ENCODE results near the gene ANKFY1. TPM values are rescaled to one million over a fixed set of nuclear protein-coding genes. Genes with fewer than 3 reads are reported as not detected.

The ANKFY1 gene
- polyA plus RNA-seq, 1 experiment: 43.5 TPM

DNA sequence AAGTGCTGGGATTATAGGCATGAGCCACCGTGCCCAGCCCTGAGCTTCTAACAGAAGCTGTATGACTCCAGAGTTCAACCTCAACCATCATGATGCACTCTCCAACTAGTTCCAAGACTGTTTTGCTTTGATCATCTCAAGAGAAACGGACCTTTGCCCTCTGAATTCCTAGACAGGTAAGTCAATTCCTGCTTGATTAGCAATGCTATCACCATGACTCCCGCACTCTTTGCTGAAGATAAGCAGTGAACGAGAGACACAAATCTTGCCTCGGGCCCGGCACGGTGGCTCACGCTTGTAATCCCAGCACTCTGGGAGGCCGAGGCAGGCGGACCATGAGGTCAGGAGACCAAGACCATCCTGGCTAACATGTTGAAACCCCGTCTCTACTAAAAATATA is 22.2 kb downstream of the ANKFY1 start:
- ChIA-PET CTCF (interaction anchor here (1.2 to 4.0 kb wide), 3 partner anchors 9 to 26 kb away, joined by 4 to 20 read pairs (median 4); no protein-coding TSS in a partner anchor), POLR2A (no interaction called here)
- Histone ChIP-seq H3K36me3 (ENCODE audit: control insufficient read depth, insufficient read depth, low read length) (peaks cover 5% of the 10 kb centered on the region), H3K27me3 (ENCODE audit: control insufficient read depth, insufficient read depth, low read length) (no peaks in the 10 kb centered on the region), H3K4me3 (ENCODE audit: low read depth, low read length) (no peak overlapping the region)
- no peak for DNase-seq (ENCODE audit: low read depth)
- TF ChIP-seq, protein P1, sequence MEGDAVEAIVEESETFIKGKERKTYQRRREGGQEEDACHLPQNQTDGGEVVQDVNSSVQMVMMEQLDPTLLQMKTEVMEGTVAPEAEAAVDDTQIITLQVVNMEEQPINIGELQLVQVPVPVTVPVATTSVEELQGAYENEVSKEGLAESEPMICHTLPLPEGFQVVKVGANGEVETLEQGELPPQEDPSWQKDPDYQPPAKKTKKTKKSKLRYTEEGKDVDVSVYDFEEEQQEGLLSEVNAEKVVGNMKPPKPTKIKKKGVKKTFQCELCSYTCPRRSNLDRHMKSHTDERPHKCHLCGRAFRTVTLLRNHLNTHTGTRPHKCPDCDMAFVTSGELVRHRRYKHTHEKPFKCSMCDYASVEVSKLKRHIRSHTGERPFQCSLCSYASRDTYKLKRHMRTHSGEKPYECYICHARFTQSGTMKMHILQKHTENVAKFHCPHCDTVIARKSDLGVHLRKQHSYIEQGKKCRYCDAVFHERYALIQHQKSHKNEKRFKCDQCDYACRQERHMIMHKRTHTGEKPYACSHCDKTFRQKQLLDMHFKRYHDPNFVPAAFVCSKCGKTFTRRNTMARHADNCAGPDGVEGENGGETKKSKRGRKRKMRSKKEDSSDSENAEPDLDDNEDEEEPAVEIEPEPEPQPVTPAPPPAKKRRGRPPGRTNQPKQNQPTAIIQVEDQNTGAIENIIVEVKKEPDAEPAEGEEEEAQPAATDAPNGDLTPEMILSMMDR (IDR thresholded peaks at IDR 0.05; ENCODE audit: insufficient read depth, low read depth, low read length): no peak

GRCh38 chr17:4236456-4236855 is 27.3 kb downstream of the ANKFY1 start:
- Histone ChIP-seq H3K27me3 (ENCODE audit: control insufficient read depth, insufficient read depth, low read length) (no peaks in the 10 kb centered on the region), H3K4me3 (ENCODE audit: low read depth, low read length) (no peak overlapping the region), H3K36me3 (ENCODE audit: control insufficient read depth, insufficient read depth, low read length) (peaks cover 6% of the 10 kb centered on the region)
- ChIA-PET POLR2A (no interaction called here), CTCF (no interaction called here)
- TF ChIP-seq, protein P1 (IDR thresholded peaks at IDR 0.05; ENCODE audit: insufficient read depth, low read depth, low read length): no peak
- no peak for DNase-seq (ENCODE audit: low read depth)

DNA sequence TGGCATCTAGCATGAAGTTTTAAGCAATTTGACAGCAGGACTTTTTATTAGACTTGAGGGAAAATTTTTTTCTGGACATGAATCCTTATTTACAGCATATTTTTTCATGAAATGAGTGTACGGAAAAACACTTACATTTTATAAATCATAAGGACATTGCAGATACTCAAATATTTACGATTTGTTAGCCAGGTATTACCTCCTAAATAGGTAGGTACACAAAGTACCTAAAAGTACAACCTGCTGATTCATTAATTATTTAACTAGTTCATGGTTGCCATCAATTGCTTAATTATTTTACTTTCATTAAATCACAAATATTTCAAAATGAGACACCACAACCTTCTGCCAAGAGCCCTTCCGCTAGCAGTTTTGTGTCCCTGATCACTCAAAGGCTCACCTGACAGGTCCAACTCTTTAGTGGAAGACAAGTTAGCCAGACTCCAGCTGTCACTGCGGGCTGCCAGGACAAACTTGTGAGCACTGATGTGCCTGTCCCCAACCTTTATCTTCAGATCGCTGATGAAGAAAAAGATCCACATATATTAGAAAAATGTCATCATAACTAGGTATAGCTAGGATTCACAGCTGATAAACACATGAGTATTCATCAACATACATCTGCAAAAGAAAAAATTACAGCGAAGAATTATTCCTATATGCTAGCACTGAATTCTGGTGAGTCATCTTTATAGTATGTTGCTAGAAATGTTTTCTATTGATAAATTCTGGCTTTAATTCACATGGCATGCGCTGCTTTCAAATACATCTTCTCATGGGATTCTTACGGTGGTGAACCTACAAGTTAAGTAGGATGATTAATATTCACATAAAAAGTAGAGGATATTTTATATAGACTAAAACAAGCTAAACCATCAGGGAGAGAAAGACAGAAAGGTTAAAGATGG is 28.2 kb downstream of the ANKFY1 start:
- CTCF ChIA-PET: interaction anchor here (1.2 to 1.4 kb wide), 3 partner anchors 11 to 20 kb away, joined by 4 to 7 read pairs (median 4); no protein-coding TSS in a partner anchor
- POLR2A ChIA-PET: no interaction called here
- Histone ChIP-seq H3K36me3 (ENCODE audit: control insufficient read depth, insufficient read depth, low read length) (peaks cover 6% of the 10 kb centered on the region), H3K27me3 (ENCODE audit: control insufficient read depth, insufficient read depth, low read length) (no peaks in the 10 kb centered on the region), H3K4me3 (ENCODE audit: low read depth, low read length) (no peak overlapping the region)
- no peak for DNase-seq (ENCODE audit: low read depth)
- TF ChIP-seq, protein P1 (IDR thresholded peaks at IDR 0.05; ENCODE audit: insufficient read depth, low read depth, low read length): no peak

DNA sequence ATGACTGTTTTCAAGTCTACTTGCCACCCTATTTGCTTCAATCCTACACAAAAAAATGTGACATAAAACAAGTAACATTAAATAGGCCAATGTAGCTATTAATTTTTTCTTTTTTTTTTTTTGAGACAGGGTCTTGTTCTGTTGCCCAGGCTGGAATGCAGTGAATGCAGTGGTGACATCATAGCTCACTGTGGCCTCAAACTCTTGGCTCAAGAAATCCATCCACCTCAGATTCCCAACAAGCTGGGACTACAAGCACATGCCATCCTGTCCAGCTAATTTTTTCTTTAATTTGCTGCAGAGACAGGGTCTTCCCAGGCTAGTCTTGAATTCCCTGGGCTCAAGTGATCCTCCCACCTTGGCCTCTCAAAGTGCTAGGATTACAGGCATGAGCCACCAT is 29.4 kb downstream of the ANKFY1 start:
- TF ChIP-seq, protein P1 (IDR thresholded peaks at IDR 0.05; ENCODE audit: insufficient read depth, low read depth, low read length): no peak
- Histone ChIP-seq H3K27me3 (ENCODE audit: control insufficient read depth, insufficient read depth, low read length) (no peaks in the 10 kb centered on the region), H3K36me3 (ENCODE audit: control insufficient read depth, insufficient read depth, low read length) (peaks cover 2% of the 10 kb centered on the region), H3K4me3 (ENCODE audit: low read depth, low read length) (no peak overlapping the region)
- POLR2A ChIA-PET: no interaction called here
- no peak for DNase-seq (ENCODE audit: low read depth)
- CTCF ChIA-PET: interaction anchor here (1.2 to 1.4 kb wide), 2 partner anchors 17 to 19 kb away, joined by 4 to 7 read pairs; no protein-coding TSS in a partner anchor

GRCh38 chr17:4233668-4234258 is 30.0 kb downstream of the ANKFY1 start:
- POLR2A ChIA-PET: no interaction called here
- TF ChIP-seq, protein P1 (IDR thresholded peaks at IDR 0.05; ENCODE audit: insufficient read depth, low read depth, low read length): no peak
- Histone ChIP-seq H3K27me3 (ENCODE audit: control insufficient read depth, insufficient read depth, low read length) (no peaks in the 10 kb centered on the region), H3K4me3 (ENCODE audit: low read depth, low read length) (no peak overlapping the region), H3K36me3 (ENCODE audit: control insufficient read depth, insufficient read depth, low read length) (peaks cover 2% of the 10 kb centered on the region)
- CTCF ChIA-PET: interaction anchor here (0.6 to 1.8 kb wide), 5 partner anchors 13 to 34 kb away, joined by 3 to 7 read pairs (median 4); no protein-coding TSS in a partner anchor
- DNase-seq (ENCODE audit: low read depth): no peak
